Aorta (tissue), 5 donors: ENCODE results near the gene PEMT. TPM values are rescaled to one million over a fixed set of nuclear protein-coding genes. Genes with fewer than 3 reads are reported as not detected.

Experiments
- ATAC-seq: fragments of 200-7000 bp; cut with Tn5 transposase; one replicate; pipeline ENCODE4 v1.9.1; 2022; ENCODE audit warnings: moderate library complexity; ENCODE audit not compliant: low FRiP score
- DNase-seq, 2 donors: peaks; one replicate each; pipeline ENCODE4 v3.0.0-alpha.2; 2020
- H3K27ac ChIP-seq, 2 donors: one replicate each; pipeline ENCODE4 v1.5.1; 2013; ENCODE audit warnings: low read length in 2 of 2, mild to moderate bottlenecking in 2 of 2, moderate library complexity in 2 of 2, control low read depth in 1 of 2, inconsistent platforms in 1 of 2, low read depth in 1 of 2
- H3K27me3 ChIP-seq, 2 donors: one replicate each; pipeline ENCODE4 v1.6.1; 2013; ENCODE audit warnings: control low read depth in 1 of 2, low read length in 1 of 2, mild to moderate bottlenecking in 1 of 2, moderate library complexity in 1 of 2; ENCODE audit not compliant: insufficient read depth in 2 of 2, control insufficient read depth in 1 of 2
- H3K36me3 ChIP-seq, 2 donors: one replicate each; pipeline ENCODE4 v1.6.1; 2013; ENCODE audit warnings: control low read depth in 1 of 2, low read length in 1 of 2, mild to moderate bottlenecking in 1 of 2; ENCODE audit not compliant: insufficient read depth in 2 of 2, control insufficient read depth in 1 of 2
- H3K4me1 ChIP-seq, 2 donors: one replicate each; pipeline ENCODE4 v1.6.1; 2013; ENCODE audit warnings: low read length in 2 of 2, control low read depth in 1 of 2, mild to moderate bottlenecking in 1 of 2, moderate library complexity in 1 of 2; ENCODE audit not compliant: insufficient read depth in 2 of 2, control insufficient read depth in 1 of 2
- H3K4me3 ChIP-seq, 2 donors: one replicate each; pipeline ENCODE4 v1.5.1; 2013; ENCODE audit warnings: low read length in 2 of 2, control low read depth in 1 of 2, mild to moderate bottlenecking in 1 of 2
- H3K9me3 ChIP-seq: one replicate; pipeline ENCODE4 v1.6.1; 2013; ENCODE audit warnings: mild to moderate bottlenecking, low read length; ENCODE audit not compliant: control insufficient read depth
- WGBS, 2 donors: extraction: QIAGEN DNeasy Blood & Tissue Kit; methylation state at CpG; one replicate each; pipeline ENCODE4 v1.1.7; 2013; 5-methylcytosine and 5-hydroxymethylcytosine counted together
- intact Hi-C, 2 donors: fragments of 100-400 bp; cut with DNase I; formaldehyde crosslinking; loops; one replicate each; pipeline versions ENCODE4 v1.14.2 to v1.15.0; 2022
- polyA plus RNA-seq, 2 donors: library from polyadenylated mRNA; stranded (reverse); fragments of 200-250 nt; gene quantifications; one replicate each; pipeline ENCODE4 v1.2.3, GENCODE V29; 2013
- total RNA-seq, 2 donors: library from RNA; stranded (reverse); fragmentation: NEBNext Ultra II Directional; extraction: Animal tissue kit (Norgen Biotek cat#: 25700); gene quantifications; one replicate each; pipeline ENCODE4 v1.2.1, GENCODE V29; 2021
- donor health status: healthy with polysubstance abuse.
- donor health status: Bipolar disorder and iron deficiency.
- donor health status: DM: no; HTN: no; CAD: no.
- donor health status: DM: no; HTN: no; CAD: no.
- donor health status: DM: yes; HTN: yes; CAD: no.

Gene PEMT
- total and polyA plus RNA-seq, 4 donors: 4.5 to 23.8 (median 16.5) TPM

DNA sequence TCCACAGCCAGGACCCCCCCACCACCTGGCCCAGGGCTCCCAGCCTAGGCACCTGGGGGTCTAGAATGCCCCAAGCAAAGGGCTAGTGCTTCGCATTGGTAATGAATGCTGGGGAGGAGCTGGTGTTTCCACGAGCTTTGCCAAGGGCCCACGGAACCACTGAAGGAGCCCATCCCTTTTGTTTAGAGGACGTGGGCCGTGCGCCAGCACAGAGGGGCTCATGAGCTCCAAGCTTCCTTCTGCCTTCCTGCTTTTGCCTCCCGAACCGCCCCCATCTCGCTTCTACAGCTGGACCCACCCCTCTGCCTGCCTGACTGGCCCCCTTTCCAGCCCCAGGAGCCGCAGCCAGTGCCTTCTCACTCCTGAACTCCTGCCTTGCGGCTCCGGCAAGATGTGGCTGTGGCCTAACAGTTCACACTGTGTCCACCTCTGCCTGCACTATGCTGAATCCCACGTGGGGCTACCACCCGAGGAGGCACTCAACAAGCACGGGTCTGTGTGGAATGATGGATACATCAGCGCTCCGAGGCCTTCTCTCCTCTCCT is 63.5 kb downstream of the PEMT start:
- intact Hi-C loops: no loop called here
- Histone ChIP-seq H3K27me3 (no peaks in the 10 kb centered on the region), H3K36me3 (no peaks in the 10 kb centered on the region), H3K27ac (no peak overlapping the region), H3K4me3 (no peak overlapping the region), H3K9me3 (no peaks in the 10 kb centered on the region), H3K4me1 (no peaks in the 10 kb centered on the region)
- 96% methylated on average over 12 to 17 of the region's 17 CpGs for WGBS, 2 donors
- ATAC-seq (no peak), DNase-seq (no peak)

DNA sequence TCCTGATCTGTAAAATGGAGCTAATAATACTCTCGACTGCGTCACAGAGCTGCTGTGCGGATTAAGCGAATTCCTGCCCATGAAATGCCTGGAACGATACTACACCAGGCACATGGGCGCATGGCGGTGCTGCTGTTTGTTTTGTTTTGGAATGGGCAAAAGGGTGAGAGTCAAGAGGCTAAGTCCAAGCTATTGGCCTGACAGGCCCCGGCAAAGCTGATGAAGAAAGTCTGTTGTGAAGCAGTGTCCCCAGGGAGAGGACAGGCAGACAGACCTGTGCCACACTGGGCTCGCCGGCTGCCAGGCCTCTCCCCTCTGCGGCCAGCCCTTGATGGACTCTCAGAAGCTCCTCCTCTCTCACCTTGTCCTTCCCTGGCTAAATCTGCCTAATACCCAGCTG is 64.0 kb downstream of the PEMT start:
- 96% methylated on average over 11 of the region's 11 CpGs for WGBS, 2 donors
- Histone ChIP-seq H3K4me1 (no peaks in the 10 kb centered on the region), H3K4me3 (no peak overlapping the region), H3K27me3 (no peaks in the 10 kb centered on the region), H3K9me3 (no peaks in the 10 kb centered on the region), H3K36me3 (no peaks in the 10 kb centered on the region), H3K27ac (no peak overlapping the region)
- intact Hi-C loops: no loop called here
- ATAC-seq (no peak), DNase-seq (peak in 1 of 2 donors; percentile 13)

DNA sequence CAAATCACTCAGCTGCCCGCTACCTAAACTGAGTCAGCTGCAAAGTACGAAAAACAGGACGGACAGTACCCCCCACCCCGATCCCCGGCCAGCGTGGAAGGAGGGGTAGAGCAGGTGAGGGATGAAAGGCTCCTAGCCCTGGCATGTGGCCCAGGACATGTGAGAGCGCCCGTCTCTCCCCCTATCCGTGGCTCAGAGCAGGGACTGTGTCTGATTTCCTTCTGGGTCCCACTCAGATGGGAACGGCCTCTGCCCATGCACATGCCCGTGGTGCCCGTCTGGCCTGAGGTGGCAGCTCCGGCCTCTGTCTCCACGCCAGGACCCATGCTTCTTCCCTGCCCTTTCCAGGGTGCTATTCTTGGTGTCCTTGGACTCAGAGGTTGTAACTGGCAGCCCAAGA is 65.1 kb downstream of the PEMT start:
- Histone ChIP-seq H3K4me1 (no peaks in the 10 kb centered on the region), H3K27ac (no peak overlapping the region), H3K9me3 (no peaks in the 10 kb centered on the region), H3K27me3 (no peaks in the 10 kb centered on the region), H3K36me3 (no peaks in the 10 kb centered on the region), H3K4me3 (no peak overlapping the region)
- DNase-seq: peak in 1 of 2 donors; percentile 44
- no peak for ATAC-seq
- WGBS, 2 donors: 60 to 68% methylated on average over 14 of the region's 14 CpGs
- intact Hi-C loops: no loop called here

DNA sequence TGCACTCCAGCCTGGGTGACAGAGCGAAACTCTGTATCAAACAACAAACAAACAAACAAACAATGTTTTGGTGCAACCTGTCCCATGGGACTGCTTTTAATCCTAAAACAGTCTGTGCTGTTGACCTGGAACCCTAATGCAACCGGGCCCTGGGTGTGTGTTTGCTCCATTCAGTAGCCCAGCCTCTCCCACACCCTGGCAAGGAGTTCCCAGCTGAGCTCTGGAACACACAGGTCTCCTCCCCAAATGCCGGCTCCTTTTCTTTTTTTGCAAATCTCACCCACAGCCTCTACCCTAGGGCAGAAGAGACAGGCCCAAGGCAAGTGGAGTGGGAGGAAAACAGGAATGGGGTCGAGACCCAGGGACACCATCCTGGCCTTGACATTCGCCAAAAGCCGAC is 65.6 kb downstream of the PEMT start:
- Histone ChIP-seq H3K36me3 (no peaks in the 10 kb centered on the region), H3K27ac (no peak overlapping the region), H3K4me3 (no peak overlapping the region), H3K27me3 (no peaks in the 10 kb centered on the region), H3K9me3 (no peaks in the 10 kb centered on the region), H3K4me1 (no peaks in the 10 kb centered on the region)
- ATAC-seq (no peak), DNase-seq (peak in 1 of 2 donors; percentile 8)
- intact Hi-C loops: no loop called here
- 78% methylated on average over 6 of the region's 6 CpGs for WGBS, 2 donors

DNA sequence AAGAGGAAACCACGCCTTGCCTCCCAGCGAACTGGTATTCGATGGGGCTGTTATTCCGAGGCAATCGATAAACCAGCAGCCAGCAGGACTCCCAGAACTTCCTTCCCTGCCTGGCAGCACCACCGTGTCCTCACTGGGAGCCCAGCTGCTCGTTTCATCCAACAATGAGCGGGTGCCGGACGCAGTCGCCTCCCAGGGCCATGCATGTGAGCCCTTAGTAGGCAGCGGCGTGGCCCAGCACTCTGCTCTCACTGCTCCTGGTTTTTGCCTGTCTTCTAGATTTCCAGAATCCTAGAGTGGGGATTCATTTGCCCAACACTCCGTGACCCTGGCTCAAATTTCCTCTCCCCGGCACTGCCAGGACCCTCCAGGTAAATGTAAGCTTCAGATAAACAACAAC is 66.2 kb downstream of the PEMT start:
- no peak for ATAC-seq
- Histone ChIP-seq H3K36me3 (no peaks in the 10 kb centered on the region), H3K4me3 (no peak overlapping the region), H3K27me3 (no peaks in the 10 kb centered on the region), H3K27ac (no peak overlapping the region), H3K4me1 (no peaks in the 10 kb centered on the region), H3K9me3 (no peaks in the 10 kb centered on the region)
- peak in 1 of 2 donors; percentile 33 for DNase-seq
- intact Hi-C loops: no loop called here
- WGBS, 2 donors: 90 to 95% methylated on average over 15 of the region's 15 CpGs

DNA sequence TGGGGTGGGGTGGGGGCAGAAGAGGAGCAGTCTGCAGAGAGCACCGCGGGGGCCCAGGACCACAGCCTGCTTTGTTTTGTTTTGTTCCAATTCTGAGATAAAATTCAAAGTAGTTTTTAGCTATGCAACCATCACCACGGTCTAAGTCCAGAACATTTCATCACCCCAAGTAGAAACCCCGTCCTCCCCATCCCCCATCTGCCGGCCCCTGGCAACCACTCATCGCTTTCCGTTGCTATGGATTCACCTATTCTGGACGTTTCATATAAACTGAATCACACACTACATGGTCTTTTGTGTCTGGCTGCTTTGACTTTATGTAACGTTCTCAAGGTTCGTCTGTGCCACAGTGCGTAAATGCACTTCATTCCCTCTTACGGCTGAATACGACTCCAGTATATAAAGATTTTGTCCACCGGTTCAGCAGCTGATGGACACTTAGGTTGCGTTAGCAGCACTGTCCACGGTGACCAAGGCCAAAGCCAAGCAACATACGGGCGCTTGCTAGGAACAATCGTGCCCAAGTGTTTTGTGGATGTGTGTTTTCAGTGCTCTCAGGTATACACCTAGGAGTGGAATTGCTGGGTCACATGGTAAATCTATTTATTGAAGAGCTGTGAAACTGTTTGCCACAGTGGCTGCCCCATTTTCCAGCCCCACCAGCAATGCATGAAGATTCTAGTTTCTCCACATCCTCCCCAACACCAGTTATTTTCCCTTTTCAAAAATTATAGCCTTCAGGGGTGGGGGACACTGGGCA is 67.6 kb downstream of the PEMT start:
- Histone ChIP-seq H3K9me3 (no peaks in the 10 kb centered on the region), H3K27me3 (no peaks in the 10 kb centered on the region), H3K4me3 (no peak overlapping the region), H3K27ac (no peak overlapping the region), H3K4me1 (no peaks in the 10 kb centered on the region), H3K36me3 (no peaks in the 10 kb centered on the region)
- DNase-seq (no peak), ATAC-seq (no peak)
- intact Hi-C loops: no loop called here
- 90% methylated on average over 19 of the region's 19 CpGs for WGBS, 2 donors

DNA sequence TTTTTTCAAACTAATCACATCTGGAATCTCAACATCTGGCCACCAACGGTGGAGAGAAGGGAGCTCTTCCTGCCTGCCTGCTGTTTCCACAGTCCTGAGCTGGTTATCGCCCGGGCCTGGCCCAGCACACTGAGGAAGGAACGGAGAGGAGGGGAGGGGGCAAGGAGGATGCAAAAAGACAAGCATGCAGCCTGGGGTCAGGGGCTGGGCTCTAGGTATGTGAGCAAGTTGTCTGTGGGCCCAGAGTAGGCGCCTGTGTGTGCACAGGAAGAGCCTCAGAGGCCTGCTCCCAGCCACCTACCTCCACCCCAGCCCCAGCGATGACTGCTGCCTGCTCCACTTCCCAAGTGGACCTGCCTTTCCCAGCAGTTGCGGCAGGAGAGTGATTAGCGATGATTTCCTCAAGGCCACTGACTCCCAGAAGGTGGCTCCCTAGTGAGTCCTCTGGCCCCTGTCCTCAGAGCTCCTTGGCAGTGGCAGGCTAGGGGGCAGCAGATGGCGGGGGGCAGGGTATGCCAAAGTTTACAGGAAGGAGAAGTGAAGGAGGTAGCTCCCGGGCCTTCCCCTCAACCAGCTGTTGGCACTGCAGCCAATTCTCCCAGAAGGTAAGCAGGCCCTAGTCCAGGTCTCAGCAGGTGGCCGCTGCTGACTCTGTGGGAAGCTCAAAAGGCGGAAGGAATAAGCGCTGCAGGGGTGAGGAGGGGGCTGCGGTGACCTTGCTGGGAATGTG is 68.3 kb downstream of the PEMT start:
- 88 to 91% methylated on average over 14 of the region's 14 CpGs for WGBS, 2 donors
- intact Hi-C loops: no loop called here
- no peak for ATAC-seq

DNA sequence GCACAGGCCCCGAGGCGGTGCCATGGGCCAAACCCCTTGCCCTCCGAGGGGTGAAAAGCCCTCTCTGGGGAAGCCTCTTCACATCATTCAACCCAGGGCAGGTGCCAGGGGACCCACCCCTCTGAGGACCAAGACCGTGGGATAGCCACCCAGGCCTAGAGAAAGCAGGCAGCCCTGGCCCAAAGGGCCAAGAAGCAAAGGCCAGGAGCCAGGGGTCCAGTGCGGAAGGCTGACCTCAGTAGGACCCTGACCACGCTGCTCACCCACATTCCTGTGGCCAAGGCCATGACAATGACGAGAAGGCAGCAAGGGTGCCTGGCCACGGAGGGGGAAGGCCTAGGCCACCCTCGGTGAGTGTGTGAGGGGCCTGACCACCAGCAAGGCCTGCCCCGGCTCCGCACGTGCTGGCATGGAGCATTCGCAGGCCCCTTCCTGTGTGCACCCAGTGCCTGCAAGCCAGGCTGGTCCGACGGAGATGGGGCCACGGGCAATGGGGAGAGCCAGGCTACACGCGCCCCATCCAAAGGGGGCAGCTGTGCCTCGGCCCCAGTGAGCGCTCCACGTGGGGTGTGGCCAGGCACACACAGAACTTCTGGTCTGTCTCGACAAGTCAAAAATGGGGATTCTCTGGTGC is 70.8 kb downstream of the PEMT start:
- H3K4me3 ChIP-seq: no peak overlapping the region
- H3K36me3 ChIP-seq: no peaks in the 10 kb centered on the region
- 89 to 93% methylated on average over 22 of the region's 22 CpGs for WGBS, 2 donors
- intact Hi-C loops: no loop called here
- H3K27me3 ChIP-seq: no peaks in the 10 kb centered on the region
- ATAC-seq (no peak), DNase-seq (peak in 1 of 2 donors; percentile 38)
- H3K4me1 ChIP-seq: no peaks in the 10 kb centered on the region
- no peak overlapping the region for H3K27ac ChIP-seq
- no peaks in the 10 kb centered on the region for H3K9me3 ChIP-seq

More for the DNA sequence above, 68.3 kb downstream of the PEMT start:
- peak in 1 of 2 donors; percentile 25 for DNase-seq
- no peaks in the 10 kb centered on the region for H3K4me1 ChIP-seq
- no peaks in the 10 kb centered on the region for H3K27me3 ChIP-seq
- no peaks in the 10 kb centered on the region for H3K9me3 ChIP-seq
- no peak overlapping the region for H3K27ac ChIP-seq
- H3K4me3 ChIP-seq: no peak overlapping the region
- no peaks in the 10 kb centered on the region for H3K36me3 ChIP-seq
